GM12878 (cell line): ENCODE measurements around the gene OPN4. TPM values are rescaled to one million over a fixed set of nuclear protein-coding genes. Genes with fewer than 3 reads are reported as not detected.
A peak's percentile ranks its signal among the peaks of the same experiment; 100 is the strongest.

ENCODE experiments used
- ATAC-seq: fragments of 200-7000 bp; cut with Tn5 transposase; 3 replicates; pipeline ENCODE4 v1.9.1; 2020; ENCODE audit warnings: mild to moderate bottlenecking, moderate library complexity
- BruUV-seq: library from RNA; stranded (reverse); fragments of 400-500 nt; replicated peaks from 2 replicates; lab custom pipeline; 2021; lab: Mats Ljungman, UMichigan
- CTCF ChIA-PET: fragments of 300-600 bp; sonication (Branson Sonifier 250); formaldehyde crosslinking; extraction: SDS; loops from one replicate; lab custom pipeline; 2021; ENCODE audit warnings: inconsistent platforms; lab: Yijun Ruan, JAX
- POLR2A ChIA-PET: fragments of 350-600 bp; formaldehyde crosslinking; extraction: SDS; loops from one replicate; lab custom pipeline; 2021; ENCODE audit warnings: inconsistent platforms; lab: Charles Lee
- RAD21 ChIA-PET: fragments of 300-600 bp; sonication (Branson Sonifier 250); formaldehyde crosslinking; loops from one replicate; lab custom pipeline; 2023; ENCODE audit warnings: antibody characterized with exemption; ENCODE audit not compliant: unreplicated experiment; lab: Charles Lee
- SMC1A ChIA-PET: fragments of 300-600 bp; sonication (Branson Sonifier 250); formaldehyde crosslinking; loops from one replicate; lab custom pipeline; 2023; ENCODE audit not compliant: unreplicated experiment, uncharacterized antibody; lab: Charles Lee
- DNase-seq: peaks from one replicate; pipeline ENCODE4 v3.0.0-alpha.2; 2011; ENCODE audit warnings: low read depth, low spot score
- FAIRE-seq: peaks from 3 replicates; lab custom pipeline; 2011; peaks lifted over from hg19 to GRCh38; lab: Jason Lieb, UNC
- H2AFZ ChIP-seq: 2 replicates; pipeline ENCODE4 v1.6.0; 2011; ENCODE audit warnings: low read depth, low read length, control low read depth; ENCODE audit not compliant: control insufficient read depth
- H3K27ac ChIP-seq: 2 replicates; pipeline ENCODE4 v1.5.1; 2011; ENCODE audit warnings: control low read depth; ENCODE audit not compliant: control insufficient read depth, insufficient read depth
- H3K27me3 ChIP-seq, 2 experiments: replicated peaks in 1 of 2; 2 replicates each; pipeline versions ENCODE4 v1.6.0 to v1.6.1; 2011; ENCODE audit warnings: low read length in 1 of 2; ENCODE audit not compliant: control insufficient read depth in 2 of 2, insufficient read depth in 2 of 2
- H3K36me3 ChIP-seq, 2 experiments: 2 replicates each; pipeline ENCODE4 v1.5.1; 2011; ENCODE audit warnings: low read length in 1 of 2; ENCODE audit not compliant: control insufficient read depth in 2 of 2, insufficient read depth in 2 of 2
- H3K4me1 ChIP-seq: 2 replicates; pipeline ENCODE4 v1.6.1; 2011; ENCODE audit warnings: mild to moderate bottlenecking, low read length, moderate library complexity, mixed read lengths; ENCODE audit not compliant: control insufficient read depth, insufficient read depth
- H3K4me2 ChIP-seq: 2 replicates; pipeline ENCODE4 v1.6.0; 2011; ENCODE audit warnings: control low read depth; ENCODE audit not compliant: control insufficient read depth, insufficient read depth
- H3K4me3 ChIP-seq: fragments of 200-600 bp; sonication (generic); 2 replicates; pipeline ENCODE4 v1.5.1; 2016
- H3K79me2 ChIP-seq: 2 replicates; pipeline ENCODE4 v1.6.0; 2011; ENCODE audit warnings: low read length; ENCODE audit not compliant: control insufficient read depth, insufficient read depth
- H3K9ac ChIP-seq: 2 replicates; pipeline ENCODE4 v1.8.0; 2011; ENCODE audit warnings: low read length, control low read depth, mixed read lengths; ENCODE audit not compliant: control insufficient read depth, insufficient read depth
- H3K9me3 ChIP-seq: replicated peaks from 3 replicates; pipeline ENCODE4 v1.5.1; 2011; ENCODE audit warnings: mild to moderate bottlenecking, low read length; ENCODE audit not compliant: control insufficient read depth, insufficient read depth
- H4K20me1 ChIP-seq: 2 replicates; pipeline ENCODE4 v1.6.0; 2011; ENCODE audit not compliant: control insufficient read depth, insufficient read depth
- ASH2L ChIP-seq: fragments of 300-600, 200-600 bp; sonication (generic); IDR thresholded peaks from 2 replicates; pipeline ENCODE4 v1.6.1; 2017; ENCODE audit warnings: low read depth, mild to moderate bottlenecking, borderline replicate concordance
- BCL11A ChIP-seq: IDR thresholded peaks from 2 replicates; pipeline ENCODE4 v1.6.1; 2011; ENCODE audit warnings: low read depth, low read length
- BMI1 ChIP-seq: fragments of 450-650 bp; IDR thresholded peaks from 2 replicates; pipeline ENCODE4 v1.6.1; 2016; ENCODE audit warnings: mild to moderate bottlenecking, moderate library complexity, borderline replicate concordance
- CHD2 ChIP-seq: IDR thresholded peaks from 2 replicates; pipeline ENCODE4 v1.6.1; 2011; ENCODE audit warnings: low read depth, low read length, improper control_type of control experiment, borderline replicate concordance
- CREM ChIP-seq: IDR thresholded peaks from 2 replicates; pipeline ENCODE4 v1.6.1; 2014; ENCODE audit warnings: antibody characterized with exemption, low read depth
- DPF2 ChIP-seq: fragments of 450-650 bp; IDR thresholded peaks from 2 replicates; pipeline ENCODE4 v1.6.1; 2017; ENCODE audit warnings: mild to moderate bottlenecking
- EGR1 ChIP-seq, 2 experiments: IDR thresholded peaks; 1 replicate in 1 of 2; 2 replicates in 1 of 2; pipeline ENCODE4 v1.6.1; 2011 to 2012; ENCODE audit warnings: low read depth in 2 of 2, low read length in 2 of 2, borderline replicate concordance in 1 of 2, mild to moderate bottlenecking in 1 of 2, moderate library complexity in 1 of 2
- FOXM1 ChIP-seq: IDR thresholded peaks from 2 replicates; pipeline ENCODE4 v1.6.1; 2012; ENCODE audit warnings: low read depth, mild to moderate bottlenecking, inconsistent platforms, low read length, moderate library complexity
- GATAD2B ChIP-seq: fragments of 450-650 bp; conservative IDR thresholded peaks from 2 replicates; pipeline ENCODE4 v1.6.1; 2017; ENCODE audit warnings: low read depth, mild to moderate bottlenecking, moderate library complexity
- HDAC6 ChIP-seq: fragments of 200-600 bp; sonication (generic); IDR thresholded peaks from one replicate; pipeline ENCODE4 v1.8.0; 2017; ENCODE audit warnings: antibody characterized with exemption; ENCODE audit not compliant: unreplicated experiment
- IKZF1 ChIP-seq: fragments of 450-650 bp; conservative IDR thresholded peaks from 2 replicates; pipeline ENCODE4 v1.6.1; 2017; ENCODE audit warnings: antibody characterized with exemption, mild to moderate bottlenecking
- IKZF2 ChIP-seq, 2 experiments: fragments of 450-650 bp; IDR thresholded peaks; 2 replicates each; pipeline ENCODE4 v1.6.1; 2017; ENCODE audit warnings: mild to moderate bottlenecking in 2 of 2, moderate library complexity in 2 of 2
- MTA2 ChIP-seq: fragments of 450-650 bp; IDR thresholded peaks from 2 replicates; pipeline ENCODE4 v1.6.1; 2016; ENCODE audit warnings: low read depth, mild to moderate bottlenecking, moderate library complexity
- NR2C1 ChIP-seq: fragments of 450-650 bp; IDR thresholded peaks from 2 replicates; pipeline ENCODE4 v1.6.1; 2017; ENCODE audit warnings: antibody characterized with exemption, mild to moderate bottlenecking, moderate library complexity
- POLR2A ChIP-seq: IDR thresholded peaks from 2 replicates; pipeline ENCODE4 v1.6.1; 2011; ENCODE audit warnings: low read depth, mild to moderate bottlenecking, low read length
- SIN3A ChIP-seq: IDR thresholded peaks from 2 replicates; pipeline ENCODE4 v1.6.1; 2012; ENCODE audit warnings: low read depth, low read length, improper control_type of control experiment
- STAT3 ChIP-seq: IDR thresholded peaks from 2 replicates; pipeline ENCODE4 v1.6.1; 2011; ENCODE audit warnings: low read depth, low read length, improper control_type of control experiment
- TAF1 ChIP-seq: IDR thresholded peaks from 2 replicates; pipeline ENCODE4 v1.6.1; 2011; ENCODE audit warnings: mild to moderate bottlenecking, low read depth, low read length, borderline replicate concordance
- ZNF207 ChIP-seq: fragments of 450-650 bp; IDR thresholded peaks from 2 replicates; pipeline ENCODE4 v1.6.1; 2014; ENCODE audit warnings: antibody characterized with exemption, mild to moderate bottlenecking, borderline replicate concordance
- ZNF217 ChIP-seq: fragments of 450-650 bp; IDR thresholded peaks from 2 replicates; pipeline ENCODE4 v1.6.1; 2017; ENCODE audit warnings: antibody characterized with exemption, mild to moderate bottlenecking
- ZZZ3 ChIP-seq: IDR thresholded peaks from 2 replicates; pipeline ENCODE4 v1.6.1; 2011; ENCODE audit warnings: low read depth; ENCODE audit not compliant: control insufficient read depth, insufficient read length
- WGBS: methylation state at CpG from one replicate; pipeline ENCODE4 v1.1.6; 2016; ENCODE audit warnings: low lambda C conversion rate; ENCODE audit not compliant: insufficient replicate concordance, insufficient coverage; ENCODE audit errors: missing lambda C conversion rate; 5-methylcytosine and 5-hydroxymethylcytosine counted together
- in situ Hi-C: fragments of 300-500 bp; cut with MboI; formaldehyde crosslinking; loops from 9 replicates; pipeline ENCODE4 v1.14.3; 2018; ENCODE audit warnings: mixed read lengths
- intact Hi-C: fragments of 100-400 bp; cut with micrococcal nuclease; formaldehyde crosslinking; loops from one replicate; pipeline ENCODE4 v1.14.2; 2022; ENCODE audit not compliant: unreplicated experiment
- polyA plus RNA-seq, 11 experiments: library from polyadenylated mRNA; depleted of rRNA in 4 of 11; unstranded in 6 of 11; stranded (reverse) in 5 of 11; fragments of >200 nt; fragmentation: Nextera tagmentation in 4 of 11; fragmentation: Illumina TruSeq in 1 of 11; extraction: Ambion mirVana in 4 of 11; extraction: Trizol in 1 of 11; gene quantifications; 1 replicate in 1 of 11; 2 replicates in 10 of 11; pipeline versions ENCODE4 v1.2.1 to v1.2.3, GENCODE V29; 2011 to 2016; ENCODE audit warnings: inconsistent platforms in 2 of 11, missing spikeins in 2 of 11, low read depth in 1 of 11
- total RNA-seq, 4 experiments: library from RNA; depleted of rRNA in 3 of 4; stranded (reverse); fragments of >200 nt in 3 of 4; fragmentation: Illumina TruSeq in 1 of 4; extraction: Trizol in 1 of 4; gene quantifications; 2 replicates each; pipeline versions ENCODE4 v1.2.1 to v1.2.3, GENCODE V29; 2013 to 2021
- TF ChIP-seq, protein P1 (sequence below): fragments of 450-650 bp; formaldehyde crosslinking; IDR thresholded peaks from 2 replicates; pipeline ENCODE4 v1.4.0; 2022; ENCODE audit warnings: mild to moderate bottlenecking, moderate library complexity

OPN4 gene
- total and polyA plus RNA-seq, 10 of the 15 experiments (the other 5 are each of a cell fraction or from before 2014, with no cell fraction given): not detected

DNA sequence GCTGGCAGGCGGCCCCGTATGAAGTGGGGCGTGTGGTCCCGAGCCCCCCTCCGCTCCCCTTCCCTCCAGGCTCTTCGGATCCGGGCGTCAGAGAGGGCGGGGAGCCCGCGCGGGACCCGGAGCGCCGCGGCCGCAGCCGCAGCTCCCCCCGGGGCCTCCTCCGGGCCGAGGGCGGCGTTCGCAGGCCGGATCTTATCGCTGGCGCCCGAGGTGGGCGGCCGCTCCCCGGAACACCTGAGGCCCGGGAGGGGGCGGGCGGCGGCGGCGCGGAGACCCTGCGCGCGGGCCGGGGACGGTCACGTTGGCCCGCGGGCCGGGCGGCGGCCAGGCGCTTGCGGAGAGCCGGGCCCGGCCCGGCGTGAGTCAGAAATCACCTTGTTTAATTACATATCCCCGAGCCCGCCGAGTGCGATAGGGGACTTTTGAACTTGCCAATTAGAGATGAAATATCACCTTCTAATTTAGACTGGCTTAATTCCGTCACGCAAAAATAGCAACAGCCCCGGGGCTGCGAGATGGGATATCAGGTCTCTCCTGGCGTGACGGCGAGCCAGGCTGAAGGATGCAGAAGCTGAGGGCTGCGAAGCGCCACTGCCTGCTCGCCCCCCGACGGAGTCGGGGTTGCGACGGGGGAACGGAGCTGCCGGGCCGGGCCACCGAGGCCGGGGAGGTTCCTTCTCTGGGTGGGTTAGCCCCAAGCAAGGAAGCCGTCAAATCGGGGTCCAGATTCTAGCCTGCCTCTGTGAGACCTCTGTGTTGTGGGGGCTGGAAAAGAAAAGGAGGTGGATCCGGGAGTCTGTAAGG is 57.4 kb downstream of the OPN4 start:
- CTCF ChIA-PET: interaction anchor here (0.7 to 2.8 kb wide), 14 partner anchors 16 to 312 kb away, joined by 3 to 24 read pairs (median 4); no protein-coding TSS in a partner anchor
- TF ChIP-seq EGR1 (IDR thresholded peaks at IDR 0.05; ENCODE audit: borderline replicate concordance in 1 of 2, low read depth in 2 of 2, low read length in 2 of 2) (peak in 1 of 2 experiments; percentile 59; a peak in 2 of 3 replicates), SIN3A (0 out of 2 replicates have a peak, but pooled peaks have one; percentile 47), IKZF2 (IDR thresholded peaks at IDR 0.05) (peak; percentile 36 to 49; a peak in 2 of 4 replicates), GATAD2B (peak; percentile 59; the same call in 1 of the 2 replicates), BCL11A (peak; percentile 40; the same call in 1 of the 2 replicates), CREM (0 out of 2 replicates have a peak, but pooled peaks have one; percentile 8), POLR2A (peak; percentile 65), NR2C1 (0 out of 2 replicates have a peak, but pooled peaks have one; percentile 13), BMI1 (no peak), IKZF1 (peak; percentile 87), DPF2 (peak; percentile 45; the same call in 1 of the 2 replicates), ZZZ3 (no peak), HDAC6 (no peak), ZNF217 (no peak), TAF1 (0 out of 2 replicates have a peak, but pooled peaks have one; percentile 2), MTA2 (peak; percentile 65), FOXM1 (0 out of 2 replicates have a peak, but pooled peaks have one; percentile 2), STAT3 (no peak), ASH2L (no peak), CHD2 (no peak), ZNF207 (0 out of 2 replicates have a peak, but pooled peaks have one; percentile 6)
- TF ChIP-seq, protein P1, sequence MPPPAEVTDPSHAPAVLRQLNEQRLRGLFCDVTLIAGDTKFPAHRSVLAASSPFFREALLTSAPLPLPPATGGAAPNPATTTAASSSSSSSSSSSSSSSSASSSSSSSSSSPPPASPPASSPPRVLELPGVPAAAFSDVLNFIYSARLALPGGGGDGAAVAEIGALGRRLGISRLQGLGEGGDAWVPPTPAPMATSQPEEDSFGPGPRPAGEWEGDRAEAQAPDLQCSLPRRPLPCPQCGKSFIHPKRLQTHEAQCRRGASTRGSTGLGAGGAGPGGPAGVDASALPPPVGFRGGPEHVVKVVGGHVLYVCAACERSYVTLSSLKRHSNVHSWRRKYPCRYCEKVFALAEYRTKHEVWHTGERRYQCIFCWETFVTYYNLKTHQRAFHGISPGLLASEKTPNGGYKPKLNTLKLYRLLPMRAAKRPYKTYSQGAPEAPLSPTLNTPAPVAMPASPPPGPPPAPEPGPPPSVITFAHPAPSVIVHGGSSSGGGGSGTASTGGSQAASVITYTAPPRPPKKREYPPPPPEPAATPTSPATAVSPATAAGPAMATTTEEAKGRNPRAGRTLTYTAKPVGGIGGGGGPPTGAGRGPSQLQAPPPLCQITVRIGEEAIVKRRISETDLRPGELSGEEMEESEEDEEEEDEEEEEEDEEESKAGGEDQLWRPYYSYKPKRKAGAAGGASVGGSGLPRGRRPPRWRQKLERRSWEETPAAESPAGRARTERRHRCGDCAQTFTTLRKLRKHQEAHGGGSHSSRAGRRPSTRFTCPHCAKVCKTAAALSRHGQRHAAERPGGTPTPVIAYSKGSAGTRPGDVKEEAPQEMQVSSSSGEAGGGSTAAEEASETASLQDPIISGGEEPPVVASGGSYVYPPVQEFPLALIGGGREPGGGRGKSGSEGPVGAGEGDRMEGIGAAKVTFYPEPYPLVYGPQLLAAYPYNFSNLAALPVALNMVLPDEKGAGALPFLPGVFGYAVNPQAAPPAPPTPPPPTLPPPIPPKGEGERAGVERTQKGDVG (CRISPR knock-in tag): no peak

More for the DNA sequence above, 57.4 kb downstream of the OPN4 start:
- Histone ChIP-seq H3K79me2 (no peaks in the 10 kb centered on the region), H3K4me1 (peaks cover 4% of the 10 kb centered on the region; the same call in 1 of the 2 replicates), H3K9ac (peak overlapping the region; percentile 91), H3K27me3 (no peaks in the 10 kb centered on the region), H3K27ac (peak overlapping the region; percentile 73), H3K4me3 (peak overlapping the region; percentile 92), H3K9me3 (no peaks in the 10 kb centered on the region), H3K4me2 (peak overlapping the region; percentile 91), H4K20me1 (no peaks in the 10 kb centered on the region), H3K36me3 (no peaks in the 10 kb centered on the region), H2AFZ (peak overlapping the region; percentile 80)
- ChIA-PET SMC1A (interaction anchor here (0.9 to 1.6 kb wide), 14 partner anchors 9 to 190 kb away, joined by 3 to 9 read pairs (median 3); partner anchors contain the start of gene BMPR1A), POLR2A (interaction anchor here (0.6 to 1.8 kb wide), 9 partner anchors 45 to 259 kb away, joined by 3 to 13 read pairs (median 3); partner anchors contain the start of gene BMPR1A), RAD21 (interaction anchor here (0.6 to 2.3 kb wide), 10 partner anchors 16 to 319 kb away, joined by 3 to 16 read pairs (median 4); partner anchors contain the start of gene BMPR1A)
- under 1% methylated on average over 48 of the region's 82 CpGs for WGBS
- BruUV-seq: no TSS peak
- ATAC-seq (peak; percentile 58), FAIRE-seq (no peak), DNase-seq (no peak)
- intact Hi-C loops: loop anchor here (1.0 to 10.0 kb wide), 3 partner anchors 45 to 188 kb away; partner anchors contain the start of gene BMPR1A
- in situ Hi-C loops: no loop called here
